ENCODE measurements around the gene FAM83D.

DNA sequence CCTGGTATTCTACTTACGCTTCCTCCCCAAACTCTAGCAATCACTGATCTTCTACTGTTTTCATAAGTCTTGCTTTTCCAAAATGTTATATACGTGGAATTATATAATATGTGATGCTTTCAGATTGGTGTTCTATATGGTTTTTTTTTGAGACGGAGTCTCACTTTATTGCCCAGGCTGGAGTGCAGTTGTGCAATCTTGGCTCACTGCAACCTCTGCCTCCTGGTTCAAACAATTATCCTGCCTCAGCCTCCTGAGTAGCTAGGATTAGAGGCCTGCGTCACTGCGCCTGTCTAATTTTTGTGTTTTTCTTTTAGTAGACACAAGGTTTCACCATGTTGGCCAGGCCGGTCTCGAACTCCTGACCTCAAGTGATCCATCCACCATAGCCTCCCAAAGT, 10.9 kb upstream of the FAM83D start:
- TF ChIP-seq CTCF (IDR thresholded peaks at IDR 0.05) (no peak), POLR2A (IDR thresholded peaks at IDR 0.05) (no peak)

Data from thyroid gland (tissue), 4 donors.